GM21447 (cell line): ENCODE measurements around the gene GAGE12G.
"Not testable (repeated sequence)": the region's sequence is repeated elsewhere in the genome, so short reads cannot be mapped to it uniquely, and the experiment has no call there.

Experiments used
- ATAC-seq: cut with Tn5 transposase; IDR thresholded peaks from one replicate; pipeline ENCODE4 v1.9.1; 2021; ENCODE audit not compliant: unreplicated experiment

The GAGE12G gene, protein sequence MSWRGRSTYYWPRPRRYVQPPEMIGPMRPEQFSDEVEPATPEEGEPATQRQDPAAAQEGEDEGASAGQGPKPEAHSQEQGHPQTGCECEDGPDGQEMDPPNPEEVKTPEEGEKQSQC

DNA sequence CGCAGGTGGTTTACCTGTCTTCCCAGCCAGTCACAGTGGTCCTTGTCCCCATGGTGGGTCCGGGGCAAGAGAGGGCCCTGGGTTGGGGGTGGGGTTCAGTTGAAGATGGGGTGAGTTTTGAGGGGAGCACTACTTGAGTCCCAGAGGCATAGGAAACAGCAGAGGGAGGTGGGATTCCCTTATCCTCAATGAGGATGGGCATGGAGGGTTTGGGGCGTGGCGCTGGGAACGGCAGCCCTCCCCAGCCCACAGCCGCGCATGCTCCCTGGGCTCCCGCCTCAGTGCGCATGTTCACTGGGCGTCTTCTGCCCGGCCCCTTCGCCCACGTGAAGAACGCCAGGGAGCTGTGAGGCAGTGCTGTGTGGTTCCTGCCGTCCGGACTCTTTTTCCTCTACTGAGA, at the start of gene GAGE12G:
Gene GAGE12G, plus strand, starts transcription at position 301 of the 400 bp plus-strand sequence. CDS start 1,155 bp downstream, outside the sequence.
- ATAC-seq, result not testable (repeated sequence)

DNA sequence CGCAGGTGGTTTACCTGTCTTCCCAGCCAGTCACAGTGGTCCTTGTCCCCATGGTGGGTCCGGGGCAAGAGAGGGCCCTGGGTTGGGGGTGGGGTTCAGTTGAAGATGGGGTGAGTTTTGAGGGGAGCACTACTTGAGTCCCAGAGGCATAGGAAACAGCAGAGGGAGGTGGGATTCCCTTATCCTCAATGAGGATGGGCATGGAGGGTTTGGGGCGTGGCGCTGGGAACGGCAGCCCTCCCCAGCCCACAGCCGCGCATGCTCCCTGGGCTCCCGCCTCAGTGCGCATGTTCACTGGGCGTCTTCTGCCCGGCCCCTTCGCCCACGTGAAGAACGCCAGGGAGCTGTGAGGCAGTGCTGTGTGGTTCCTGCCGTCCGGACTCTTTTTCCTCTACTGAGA, 38.3 kb upstream of the GAGE12G start, which contains the start of gene GAGE12C:
Gene GAGE12C, plus strand, starts transcription at position 301 of the 400 bp plus-strand sequence. CDS start 1,155 bp downstream, outside the sequence.
- not testable (repeated sequence) for ATAC-seq

DNA sequence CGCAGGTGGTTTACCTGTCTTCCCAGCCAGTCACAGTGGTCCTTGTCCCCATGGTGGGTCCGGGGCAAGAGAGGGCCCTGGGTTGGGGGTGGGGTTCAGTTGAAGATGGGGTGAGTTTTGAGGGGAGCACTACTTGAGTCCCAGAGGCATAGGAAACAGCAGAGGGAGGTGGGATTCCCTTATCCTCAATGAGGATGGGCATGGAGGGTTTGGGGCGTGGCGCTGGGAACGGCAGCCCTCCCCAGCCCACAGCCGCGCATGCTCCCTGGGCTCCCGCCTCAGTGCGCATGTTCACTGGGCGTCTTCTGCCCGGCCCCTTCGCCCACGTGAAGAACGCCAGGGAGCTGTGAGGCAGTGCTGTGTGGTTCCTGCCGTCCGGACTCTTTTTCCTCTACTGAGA, 28.8 kb upstream of the GAGE12G start, which contains the start of gene GAGE12D:
Gene GAGE12D, plus strand, starts transcription at position 301 of the 400 bp plus-strand sequence. CDS start 1,155 bp downstream, outside the sequence.
- ATAC-seq, result not testable (repeated sequence)

DNA sequence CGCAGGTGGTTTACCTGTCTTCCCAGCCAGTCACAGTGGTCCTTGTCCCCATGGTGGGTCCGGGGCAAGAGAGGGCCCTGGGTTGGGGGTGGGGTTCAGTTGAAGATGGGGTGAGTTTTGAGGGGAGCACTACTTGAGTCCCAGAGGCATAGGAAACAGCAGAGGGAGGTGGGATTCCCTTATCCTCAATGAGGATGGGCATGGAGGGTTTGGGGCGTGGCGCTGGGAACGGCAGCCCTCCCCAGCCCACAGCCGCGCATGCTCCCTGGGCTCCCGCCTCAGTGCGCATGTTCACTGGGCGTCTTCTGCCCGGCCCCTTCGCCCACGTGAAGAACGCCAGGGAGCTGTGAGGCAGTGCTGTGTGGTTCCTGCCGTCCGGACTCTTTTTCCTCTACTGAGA, 19.2 kb upstream of the GAGE12G start, which contains the start of gene GAGE12E:
Gene GAGE12E, plus strand, starts transcription at position 301 of the 400 bp plus-strand sequence. CDS start 1,155 bp downstream, outside the sequence.
- ATAC-seq, result not testable (repeated sequence)

DNA sequence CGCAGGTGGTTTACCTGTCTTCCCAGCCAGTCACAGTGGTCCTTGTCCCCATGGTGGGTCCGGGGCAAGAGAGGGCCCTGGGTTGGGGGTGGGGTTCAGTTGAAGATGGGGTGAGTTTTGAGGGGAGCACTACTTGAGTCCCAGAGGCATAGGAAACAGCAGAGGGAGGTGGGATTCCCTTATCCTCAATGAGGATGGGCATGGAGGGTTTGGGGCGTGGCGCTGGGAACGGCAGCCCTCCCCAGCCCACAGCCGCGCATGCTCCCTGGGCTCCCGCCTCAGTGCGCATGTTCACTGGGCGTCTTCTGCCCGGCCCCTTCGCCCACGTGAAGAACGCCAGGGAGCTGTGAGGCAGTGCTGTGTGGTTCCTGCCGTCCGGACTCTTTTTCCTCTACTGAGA, 9.7 kb upstream of the GAGE12G start, which contains the start of gene GAGE12F:
Gene GAGE12F, plus strand, starts transcription at position 301 of the 400 bp plus-strand sequence. CDS start 1,155 bp downstream, outside the sequence.
- ATAC-seq, result not testable (repeated sequence)

DNA sequence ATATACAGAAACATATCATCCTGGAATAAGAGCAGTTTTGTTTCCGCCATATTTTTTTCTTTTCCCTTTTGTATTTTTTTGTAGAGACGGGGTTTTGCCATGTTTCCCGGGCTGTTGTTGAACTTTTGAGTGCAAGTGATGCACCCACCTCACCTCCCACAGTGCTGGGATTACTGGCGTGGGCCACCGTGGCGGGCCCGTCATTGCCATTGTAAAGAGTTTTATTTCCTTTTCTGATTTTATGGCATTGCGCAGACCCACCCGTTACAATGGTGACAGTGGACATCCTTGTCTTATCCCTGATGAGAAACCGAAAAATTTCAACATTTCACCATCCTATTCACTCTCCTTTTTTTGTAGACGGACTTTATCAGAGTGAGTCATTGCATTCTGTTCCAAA, 1.5 kb upstream of the GAGE12G start:
- not testable (repeated sequence) for ATAC-seq

DNA sequence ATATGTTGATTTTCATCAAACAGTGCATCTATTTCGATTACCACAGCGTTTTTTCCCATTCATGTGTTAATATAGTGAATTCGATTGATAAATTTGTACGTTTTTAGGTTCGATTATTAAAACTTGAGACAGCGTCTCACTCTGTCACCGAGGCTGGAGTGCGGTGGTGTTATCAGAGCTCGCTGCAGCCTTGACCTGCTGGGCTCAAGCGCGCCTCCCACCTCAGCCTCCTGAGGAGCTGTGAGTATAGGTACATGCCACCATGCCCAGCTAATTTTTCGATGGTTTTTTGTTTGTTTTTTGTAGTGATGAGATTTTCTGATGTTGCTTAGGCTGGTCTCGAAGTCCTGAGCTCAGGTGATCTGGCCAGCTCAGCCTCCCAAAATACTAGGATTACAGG, 1.0 kb upstream of the GAGE12G start:
- not testable (repeated sequence) for ATAC-seq

DNA sequence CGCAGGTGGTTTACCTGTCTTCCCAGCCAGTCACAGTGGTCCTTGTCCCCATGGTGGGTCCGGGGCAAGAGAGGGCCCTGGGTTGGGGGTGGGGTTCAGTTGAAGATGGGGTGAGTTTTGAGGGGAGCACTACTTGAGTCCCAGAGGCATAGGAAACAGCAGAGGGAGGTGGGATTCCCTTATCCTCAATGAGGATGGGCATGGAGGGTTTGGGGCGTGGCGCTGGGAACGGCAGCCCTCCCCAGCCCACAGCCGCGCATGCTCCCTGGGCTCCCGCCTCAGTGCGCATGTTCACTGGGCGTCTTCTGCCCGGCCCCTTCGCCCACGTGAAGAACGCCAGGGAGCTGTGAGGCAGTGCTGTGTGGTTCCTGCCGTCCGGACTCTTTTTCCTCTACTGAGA, 9.4 kb downstream of the GAGE12G start, which contains the start of gene GAGE12H:
Gene GAGE12H, plus strand, starts transcription at position 301 of the 400 bp plus-strand sequence. CDS start 1,155 bp downstream, outside the sequence.
- ATAC-seq, result not testable (repeated sequence)

DNA sequence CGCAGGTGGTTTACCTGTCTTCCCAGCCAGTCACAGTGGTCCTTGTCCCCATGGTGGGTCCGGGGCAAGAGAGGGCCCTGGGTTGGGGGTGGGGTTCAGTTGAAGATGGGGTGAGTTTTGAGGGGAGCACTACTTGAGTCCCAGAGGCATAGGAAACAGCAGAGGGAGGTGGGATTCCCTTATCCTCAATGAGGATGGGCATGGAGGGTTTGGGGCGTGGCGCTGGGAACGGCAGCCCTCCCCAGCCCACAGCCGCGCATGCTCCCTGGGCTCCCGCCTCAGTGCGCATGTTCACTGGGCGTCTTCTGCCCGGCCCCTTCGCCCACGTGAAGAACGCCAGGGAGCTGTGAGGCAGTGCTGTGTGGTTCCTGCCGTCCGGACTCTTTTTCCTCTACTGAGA, 19.0 kb downstream of the GAGE12G start, which contains the start of gene GAGE2A:
Gene GAGE2A, plus strand, starts transcription at position 301 of the 400 bp plus-strand sequence. CDS start 1,155 bp downstream, outside the sequence.
- ATAC-seq, result not testable (repeated sequence)

DNA sequence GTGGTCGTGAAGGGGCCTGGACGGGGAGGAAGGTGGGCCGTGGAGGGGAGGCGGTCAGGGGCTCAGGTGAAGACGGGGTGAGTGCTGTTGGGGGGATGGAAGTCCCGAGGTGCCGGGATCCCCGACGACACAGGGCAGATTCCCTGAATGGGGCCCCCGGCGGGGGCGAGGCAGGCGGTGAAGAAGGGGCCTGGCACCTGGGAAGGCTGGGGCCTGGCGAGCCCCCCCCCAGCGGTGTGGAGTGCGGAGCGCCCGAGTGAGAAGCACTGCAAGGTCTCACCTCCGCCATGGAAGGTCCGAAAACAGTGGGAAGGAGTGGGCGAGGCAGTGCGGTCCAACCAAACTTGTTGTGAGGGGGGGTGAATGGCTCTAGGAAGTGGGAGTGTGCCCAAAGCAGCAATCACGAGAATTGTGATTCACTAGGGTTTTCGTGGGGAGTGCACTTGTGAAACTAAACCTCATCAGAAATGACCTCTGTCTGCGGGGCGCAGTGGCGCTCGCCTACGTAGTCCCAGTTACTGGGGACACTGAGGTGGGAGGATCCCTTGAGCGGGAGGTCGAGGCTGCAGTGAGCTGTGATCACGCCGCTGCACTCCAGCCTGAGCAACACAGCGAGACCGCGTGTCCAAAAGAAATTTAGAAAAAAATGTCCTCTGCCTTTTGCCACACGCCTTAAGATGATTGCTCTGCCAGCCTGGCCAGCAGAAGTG, 19.7 kb downstream of the GAGE12G start:
- ATAC-seq, result not testable (repeated sequence)

DNA sequence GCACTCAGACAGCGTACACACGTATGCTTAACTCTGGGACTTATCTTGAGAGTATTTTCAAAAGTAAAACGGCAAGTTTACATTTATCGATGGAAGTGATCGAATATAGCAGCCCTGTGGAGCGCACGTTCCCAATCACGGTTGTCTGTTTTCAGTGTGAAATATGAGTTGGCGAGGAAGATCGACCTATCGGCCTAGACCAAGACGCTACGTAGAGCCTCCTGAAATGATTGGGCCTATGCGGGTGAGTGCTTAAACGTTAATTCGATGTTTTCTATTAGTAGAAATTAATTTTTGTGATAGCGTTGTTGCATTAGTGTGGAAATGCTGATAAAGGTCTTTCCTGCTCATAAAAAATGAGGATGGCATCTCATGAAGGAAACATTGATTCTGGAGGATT, 20.3 kb downstream of the GAGE12G start:
- ATAC-seq, result not testable (repeated sequence)

DNA sequence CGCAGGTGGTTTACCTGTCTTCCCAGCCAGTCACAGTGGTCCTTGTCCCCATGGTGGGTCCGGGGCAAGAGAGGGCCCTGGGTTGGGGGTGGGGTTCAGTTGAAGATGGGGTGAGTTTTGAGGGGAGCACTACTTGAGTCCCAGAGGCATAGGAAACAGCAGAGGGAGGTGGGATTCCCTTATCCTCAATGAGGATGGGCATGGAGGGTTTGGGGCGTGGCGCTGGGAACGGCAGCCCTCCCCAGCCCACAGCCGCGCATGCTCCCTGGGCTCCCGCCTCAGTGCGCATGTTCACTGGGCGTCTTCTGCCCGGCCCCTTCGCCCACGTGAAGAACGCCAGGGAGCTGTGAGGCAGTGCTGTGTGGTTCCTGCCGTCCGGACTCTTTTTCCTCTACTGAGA, 28.5 kb downstream of the GAGE12G start, which contains the start of gene GAGE1:
Gene GAGE1, plus strand, starts transcription at position 301 of the 400 bp plus-strand sequence. CDS start 1,155 bp downstream, outside the sequence.
- not testable (repeated sequence) for ATAC-seq

DNA sequence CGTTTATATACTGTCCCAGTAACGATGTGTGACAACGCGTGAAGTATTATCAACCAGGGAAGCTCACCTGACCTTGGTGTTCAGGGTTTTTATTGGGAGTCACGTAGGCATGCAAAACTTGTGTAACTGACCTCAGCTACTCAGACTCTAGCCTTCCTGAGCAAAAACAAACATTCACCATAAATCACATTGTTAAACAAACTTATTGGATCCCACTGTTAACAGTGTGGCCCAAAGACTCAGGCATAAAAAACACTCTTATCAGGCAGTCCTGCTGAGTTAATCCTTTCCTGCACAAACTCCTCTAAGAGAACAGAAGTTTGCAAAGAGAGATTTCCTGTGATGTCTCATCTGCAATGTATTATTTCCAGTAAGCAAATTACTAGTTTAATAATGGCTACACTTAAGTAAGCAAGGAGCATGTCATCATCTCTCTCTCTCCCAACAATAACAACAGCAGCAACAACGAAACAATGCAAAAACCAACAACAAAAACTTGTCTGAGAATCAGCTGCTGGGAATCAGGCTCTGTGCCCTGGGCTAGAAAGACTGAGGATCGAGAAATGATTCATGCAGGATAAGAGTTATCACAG, 40.6 kb downstream of the GAGE12G start:
- no peak for ATAC-seq

DNA sequence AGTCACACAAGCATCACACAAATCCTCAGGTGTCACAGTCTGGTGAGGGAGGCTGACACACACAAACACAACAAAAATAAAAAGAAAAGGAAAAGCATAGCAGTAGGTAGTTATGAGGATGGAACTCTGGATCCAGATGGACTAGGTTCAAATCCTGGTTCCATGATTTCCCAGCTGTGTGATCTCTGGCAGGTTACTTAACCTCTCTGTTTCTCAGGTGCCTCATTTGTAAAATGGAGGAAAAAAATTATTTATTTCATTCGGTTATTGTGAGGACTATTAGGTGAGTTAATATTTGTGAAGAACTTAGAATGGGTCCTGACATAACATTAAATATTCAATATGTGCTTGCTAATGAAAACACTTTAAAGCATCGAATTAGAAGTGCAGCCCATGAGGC, 48.4 kb downstream of the GAGE12G start:
- ATAC-seq, result no peak
